Osteoblast (primary cell): ENCODE results near the gene TRMT61B. TPM values are rescaled to one million over a fixed set of nuclear protein-coding genes. Genes with fewer than 3 reads are reported as not detected.

ENCODE experiments used
- DNase-seq: peaks from one replicate; pipeline ENCODE4 v3.0.0; 2011; ENCODE audit warnings: low spot score, mixed read lengths; ENCODE audit not compliant: insufficient read length; ENCODE audit errors: missing footprints
- H2AFZ ChIP-seq: 2 replicates; pipeline ENCODE4 v1.6.0; 2011; ENCODE audit warnings: mild to moderate bottlenecking, low read length
- H3K27ac ChIP-seq: 2 replicates; pipeline ENCODE4 v1.5.1; 2011; ENCODE audit warnings: mild to moderate bottlenecking, low read depth, low read length, moderate library complexity
- H3K27me3 ChIP-seq: 2 replicates; pipeline ENCODE4 v1.6.0; 2012; ENCODE audit warnings: mild to moderate bottlenecking, control low read depth, inconsistent platforms, low read length, moderate library complexity; ENCODE audit not compliant: insufficient read depth
- H3K36me3 ChIP-seq: 2 replicates; pipeline ENCODE4 v1.5.1; 2011; ENCODE audit warnings: mild to moderate bottlenecking, low read length, control low read depth, moderate library complexity; ENCODE audit not compliant: insufficient read depth
- H3K4me1 ChIP-seq: 2 replicates; pipeline ENCODE4 v1.5.1; 2011; ENCODE audit warnings: mild to moderate bottlenecking, low read length, control low read depth, moderate library complexity; ENCODE audit not compliant: insufficient read depth
- H3K4me2 ChIP-seq: 2 replicates; pipeline ENCODE4 v1.6.0; 2011; ENCODE audit warnings: mild to moderate bottlenecking, low read length; ENCODE audit not compliant: insufficient read depth
- H3K4me3 ChIP-seq: fragments of 200-600 bp; sonication (generic); 3 replicates; pipeline ENCODE4 v1.5.1; 2012; ENCODE audit warnings: mild to moderate bottlenecking, low read length, inconsistent platforms; ENCODE audit not compliant: insufficient read depth
- H3K79me2 ChIP-seq: 2 replicates; pipeline ENCODE4 v1.6.0; 2012; ENCODE audit warnings: mild to moderate bottlenecking, low read length, control low read depth, inconsistent platforms; ENCODE audit not compliant: insufficient read depth
- H3K9me3 ChIP-seq: 2 replicates; pipeline ENCODE4 v1.5.1; 2011; ENCODE audit warnings: low read depth, low read length, control low read depth
- H4K20me1 ChIP-seq: 2 replicates; pipeline ENCODE4 v1.6.0; 2012; ENCODE audit warnings: mild to moderate bottlenecking, low read length, control low read depth; ENCODE audit not compliant: insufficient read depth
- total RNA-seq: library from RNA; depleted of rRNA; stranded (reverse); fragments of >200 nt; gene quantifications from 2 replicates; pipeline ENCODE4 v1.2.3, GENCODE V29; 2012
- TF ChIP-seq, protein P1 (sequence below): IDR thresholded peaks from 2 replicates; pipeline ENCODE4 v1.5.1; 2011; ENCODE audit warnings: mild to moderate bottlenecking, low read depth, low read length, moderate library complexity; ENCODE audit errors: extremely low read depth

TRMT61B gene
- total RNA-seq, 1 donor = 9.4 TPM

DNA sequence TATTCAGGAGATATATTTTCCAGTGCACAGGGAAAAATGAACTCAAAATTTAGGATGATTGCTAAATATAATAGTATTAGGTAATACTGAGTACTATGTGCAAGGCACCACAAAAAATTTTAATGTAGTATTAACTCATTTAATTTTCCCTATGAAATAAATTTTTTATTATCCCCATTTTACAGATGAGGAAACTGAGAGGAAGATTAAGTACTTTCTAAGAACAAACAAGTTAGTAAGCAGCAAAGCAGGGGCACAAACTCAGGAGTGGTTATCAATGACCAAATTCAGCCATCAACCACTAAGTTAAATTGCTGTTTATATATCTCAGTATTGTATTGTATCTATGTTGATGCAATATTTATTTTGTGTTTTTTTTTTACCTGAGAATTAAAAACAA, 45.2 kb downstream of the TRMT61B start:
- Histone ChIP-seq H3K79me2 (no peaks in the 10 kb centered on the region), H3K4me3 (no peak overlapping the region), H3K4me2 (no peak overlapping the region), H3K27me3 (no peaks in the 10 kb centered on the region), H2AFZ (no peak overlapping the region), H4K20me1 (no peaks in the 10 kb centered on the region), H3K27ac (no peak overlapping the region), H3K4me1 (no peaks in the 10 kb centered on the region), H3K9me3 (no peaks in the 10 kb centered on the region), H3K36me3 (no peaks in the 10 kb centered on the region)
- TF ChIP-seq, protein P1, sequence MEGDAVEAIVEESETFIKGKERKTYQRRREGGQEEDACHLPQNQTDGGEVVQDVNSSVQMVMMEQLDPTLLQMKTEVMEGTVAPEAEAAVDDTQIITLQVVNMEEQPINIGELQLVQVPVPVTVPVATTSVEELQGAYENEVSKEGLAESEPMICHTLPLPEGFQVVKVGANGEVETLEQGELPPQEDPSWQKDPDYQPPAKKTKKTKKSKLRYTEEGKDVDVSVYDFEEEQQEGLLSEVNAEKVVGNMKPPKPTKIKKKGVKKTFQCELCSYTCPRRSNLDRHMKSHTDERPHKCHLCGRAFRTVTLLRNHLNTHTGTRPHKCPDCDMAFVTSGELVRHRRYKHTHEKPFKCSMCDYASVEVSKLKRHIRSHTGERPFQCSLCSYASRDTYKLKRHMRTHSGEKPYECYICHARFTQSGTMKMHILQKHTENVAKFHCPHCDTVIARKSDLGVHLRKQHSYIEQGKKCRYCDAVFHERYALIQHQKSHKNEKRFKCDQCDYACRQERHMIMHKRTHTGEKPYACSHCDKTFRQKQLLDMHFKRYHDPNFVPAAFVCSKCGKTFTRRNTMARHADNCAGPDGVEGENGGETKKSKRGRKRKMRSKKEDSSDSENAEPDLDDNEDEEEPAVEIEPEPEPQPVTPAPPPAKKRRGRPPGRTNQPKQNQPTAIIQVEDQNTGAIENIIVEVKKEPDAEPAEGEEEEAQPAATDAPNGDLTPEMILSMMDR = no peak
- DNase-seq = no peak

DNA sequence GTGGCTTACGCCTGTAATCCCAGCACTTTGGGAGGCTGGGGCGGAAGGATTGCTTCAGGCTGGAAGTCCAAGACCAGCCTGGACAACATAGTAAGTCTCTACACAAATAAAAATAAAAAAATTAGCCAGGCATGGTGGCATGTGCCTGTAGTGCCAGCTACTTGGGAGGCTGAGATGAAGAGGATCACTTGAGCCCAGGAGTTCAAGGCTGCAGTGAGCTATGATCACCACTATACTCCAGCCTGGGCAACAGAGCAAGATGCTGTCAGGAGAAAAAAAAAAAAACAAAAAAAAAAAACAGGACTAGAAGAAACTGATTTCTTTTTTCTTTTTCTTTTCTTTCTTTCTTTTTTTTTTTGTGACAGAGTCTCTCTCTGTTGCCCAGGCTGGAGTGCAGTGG, 45.9 kb downstream of the TRMT61B start:
- no peak overlapping the region for H3K27ac ChIP-seq
- H3K79me2 ChIP-seq = no peaks in the 10 kb centered on the region
- H2AFZ ChIP-seq = no peak overlapping the region
- H3K4me2 ChIP-seq = no peak overlapping the region
- no peak overlapping the region for H3K4me3 ChIP-seq
- TF ChIP-seq, protein P1 = no peak
- H3K9me3 ChIP-seq = no peaks in the 10 kb centered on the region
- no peaks in the 10 kb centered on the region for H3K36me3 ChIP-seq
- no peaks in the 10 kb centered on the region for H3K27me3 ChIP-seq
- no peaks in the 10 kb centered on the region for H3K4me1 ChIP-seq
- no peaks in the 10 kb centered on the region for H4K20me1 ChIP-seq
- no peak for DNase-seq

DNA sequence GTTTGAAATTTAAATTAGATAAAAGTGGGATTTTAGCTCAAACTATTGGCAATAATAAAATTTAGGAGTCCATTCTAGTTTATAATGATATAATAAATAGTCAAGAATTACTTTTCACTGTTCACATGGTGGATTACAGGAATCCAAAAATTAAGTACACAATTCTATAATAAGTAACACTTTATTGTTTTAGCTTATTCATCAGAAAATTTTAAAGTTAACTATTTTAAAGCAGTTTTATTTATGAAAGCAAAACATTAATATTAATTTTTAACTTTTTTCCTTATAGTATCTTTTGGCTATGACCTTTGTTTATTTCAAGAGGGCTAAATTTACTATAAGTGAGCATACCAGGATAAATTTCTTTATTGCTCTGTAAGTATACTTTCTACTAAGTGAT, 48.1 kb downstream of the TRMT61B start:
- Histone ChIP-seq H4K20me1 (no peaks in the 10 kb centered on the region), H3K27me3 (no peaks in the 10 kb centered on the region), H3K4me2 (no peak overlapping the region), H3K36me3 (no peaks in the 10 kb centered on the region), H2AFZ (no peak overlapping the region), H3K79me2 (no peaks in the 10 kb centered on the region), H3K27ac (no peak overlapping the region), H3K4me1 (no peaks in the 10 kb centered on the region), H3K4me3 (no peak overlapping the region), H3K9me3 (no peaks in the 10 kb centered on the region)
- DNase-seq = no peak
- TF ChIP-seq, protein P1 = no peak

DNA sequence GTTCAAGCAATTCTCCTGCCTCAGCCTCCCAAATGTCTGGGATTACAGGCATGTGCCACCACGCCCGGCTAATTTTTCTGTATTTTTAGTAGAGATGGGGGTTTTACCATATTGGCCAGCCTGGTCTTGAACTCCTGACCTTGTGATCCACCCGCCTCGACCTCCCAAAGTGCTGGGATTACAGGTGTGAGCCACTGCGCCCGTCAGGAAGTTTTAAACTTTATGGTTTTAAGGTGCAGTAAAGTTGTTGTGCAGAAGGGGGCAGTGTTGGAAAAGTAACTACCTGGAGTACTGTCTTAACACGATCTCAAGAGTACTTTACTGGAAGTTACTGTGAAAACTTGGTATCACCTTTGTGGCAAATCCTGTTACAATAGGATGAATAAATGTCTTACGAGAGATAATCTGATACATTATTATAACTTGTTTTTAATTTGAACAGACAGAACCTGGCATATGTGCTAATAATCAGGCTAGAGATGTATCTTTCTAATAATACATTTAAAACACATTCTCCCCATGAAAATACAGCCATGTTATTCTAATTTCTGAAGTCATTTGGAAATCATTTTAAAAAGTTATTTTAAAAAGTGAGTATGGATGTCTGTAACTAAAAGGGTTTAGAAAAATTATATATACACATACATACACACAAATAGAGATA, 48.7 kb downstream of the TRMT61B start:
- Histone ChIP-seq H3K4me2 (no peak overlapping the region), H3K36me3 (no peaks in the 10 kb centered on the region), H3K4me3 (no peak overlapping the region), H3K4me1 (no peaks in the 10 kb centered on the region), H2AFZ (no peak overlapping the region), H3K27me3 (no peaks in the 10 kb centered on the region), H4K20me1 (no peaks in the 10 kb centered on the region), H3K9me3 (no peaks in the 10 kb centered on the region), H3K79me2 (no peaks in the 10 kb centered on the region), H3K27ac (no peak overlapping the region)
- DNase-seq = peak; percentile 68
- TF ChIP-seq, protein P1 = peak; percentile 66
